SJSA1 (cell line): Measurements from ENCODE around the gene ATF5. TPM values are rescaled to one million over a fixed set of nuclear protein-coding genes. Genes with fewer than 3 reads are reported as not detected.
"Not testable (repeated sequence)": the region's sequence is repeated elsewhere in the genome, so short reads cannot be mapped to it uniquely, and the experiment has no call there.

ENCODE experiments used
- DNase-seq, 2 experiments: peaks; one replicate each; pipeline ENCODE4 v3.0.0-alpha.2; 2015 to 2020; ENCODE audit warnings: low spot score in 2 of 2, low read depth in 1 of 2
- H3K27ac ChIP-seq: fragments of 250-450 bp; sonication (Bioruptor Pico); 2 replicates; pipeline ENCODE4 v1.5.1; 2020; ENCODE audit warnings: mild to moderate bottlenecking, moderate library complexity
- H3K27me3 ChIP-seq: fragments of 250-450 bp; sonication (Bioruptor Pico); replicated peaks from 2 replicates; pipeline ENCODE4 v1.5.1; 2020; ENCODE audit warnings: mild to moderate bottlenecking, moderate library complexity
- H3K36me3 ChIP-seq: fragments of 250-450 bp; sonication (Bioruptor Pico); 2 replicates; pipeline ENCODE4 v1.5.1; 2020; ENCODE audit warnings: mild to moderate bottlenecking
- H3K4me1 ChIP-seq: fragments of 250-450 bp; sonication (Bioruptor Pico); replicated peaks from 2 replicates; pipeline ENCODE4 v1.6.1; 2021; ENCODE audit warnings: mild to moderate bottlenecking
- H3K4me3 ChIP-seq: fragments of 250-450 bp; sonication (Bioruptor Pico); 2 replicates; pipeline ENCODE4 v1.5.1; 2020; ENCODE audit warnings: mild to moderate bottlenecking
- H3K9me3 ChIP-seq: fragments of 250-450 bp; sonication (Bioruptor Pico); replicated peaks from 2 replicates; pipeline ENCODE4 v1.5.1; 2020; ENCODE audit warnings: mild to moderate bottlenecking
- total RNA-seq: library from RNA; depleted of rRNA; stranded (reverse); fragments of >200 nt; shearing (Covaris generic); gene quantifications from 2 replicates; pipeline ENCODE4 v1.2.3, GENCODE V29; 2014

ATF5 gene
- total RNA-seq, 1 experiment from 2014 or later: 14.8 TPM

GRCh38 chr19:49952906-49953305 is 23.9 kb downstream of the ATF5 start:
- H3K27ac ChIP-seq: no peak overlapping the region
- H3K4me1 ChIP-seq: peaks cover 6% of the 10 kb centered on the region; the same call in 1 of the 2 replicates
- H3K9me3 ChIP-seq: no peaks in the 10 kb centered on the region
- H3K27me3 ChIP-seq: peaks cover 4% of the 10 kb centered on the region; the same call in 1 of the 2 replicates
- no peak overlapping the region for H3K4me3 ChIP-seq
- no peaks in the 10 kb centered on the region for H3K36me3 ChIP-seq
- no peak for DNase-seq

GRCh38 chr19:49953416-49953815 is 24.4 kb downstream of the ATF5 start:
- no peak overlapping the region for H3K4me3 ChIP-seq
- no peak for DNase-seq
- H3K27ac ChIP-seq: no peak overlapping the region
- peaks cover 6% of the 10 kb centered on the region; the same call in 1 of the 2 replicates for H3K4me1 ChIP-seq
- H3K9me3 ChIP-seq: no peaks in the 10 kb centered on the region
- H3K27me3 ChIP-seq: peaks cover 4% of the 10 kb centered on the region; the same call in 1 of the 2 replicates
- H3K36me3 ChIP-seq: no peaks in the 10 kb centered on the region

GRCh38 chr19:49954092-49954829 is 25.3 kb downstream of the ATF5 start:
- peaks cover 4% of the 10 kb centered on the region; the same call in 1 of the 2 replicates for H3K27me3 ChIP-seq
- no peak for DNase-seq
- no peaks in the 10 kb centered on the region for H3K36me3 ChIP-seq
- H3K27ac ChIP-seq: no peak overlapping the region
- H3K9me3 ChIP-seq: no peaks in the 10 kb centered on the region
- no peak overlapping the region for H3K4me3 ChIP-seq
- peaks cover 6% of the 10 kb centered on the region; the same call in 1 of the 2 replicates for H3K4me1 ChIP-seq

- Histone ChIP-seq H3K4me3 (no peak overlapping the region), H3K27me3 (peaks cover 4% of the 10 kb centered on the region; the same call in 1 of the 2 replicates), H3K9me3 (no peaks in the 10 kb centered on the region), H3K4me1 (peaks cover 6% of the 10 kb centered on the region; the same call in 1 of the 2 replicates), H3K36me3 (no peaks in the 10 kb centered on the region), H3K27ac (no peak overlapping the region)
- DNase-seq: peak in 1 of 2 experiments; percentile 15
Observed at GRCh38 chr19:49954933-49955332, 25.9 kb downstream of the ATF5 start.

GRCh38 chr19:49956115-49956495 is 27.1 kb downstream of the ATF5 start:
- H3K4me3 ChIP-seq: no peak overlapping the region
- no peak overlapping the region for H3K27ac ChIP-seq
- no peaks in the 10 kb centered on the region for H3K36me3 ChIP-seq
- peaks cover 6% of the 10 kb centered on the region; the same call in 1 of the 2 replicates for H3K4me1 ChIP-seq
- no peak for DNase-seq
- peaks cover 4% of the 10 kb centered on the region; the same call in 1 of the 2 replicates for H3K27me3 ChIP-seq
- no peaks in the 10 kb centered on the region for H3K9me3 ChIP-seq

GRCh38 chr19:49957262-49957915 is 28.4 kb downstream of the ATF5 start:
- H3K27ac ChIP-seq: no peak overlapping the region
- no peaks in the 10 kb centered on the region for H3K36me3 ChIP-seq
- H3K9me3 ChIP-seq: no peaks in the 10 kb centered on the region
- H3K27me3 ChIP-seq: peaks cover 4% of the 10 kb centered on the region; the same call in 1 of the 2 replicates
- peak in 1 of 2 experiments; percentile 59 for DNase-seq
- H3K4me3 ChIP-seq: no peak overlapping the region
- peaks cover 6% of the 10 kb centered on the region; the same call in 1 of the 2 replicates for H3K4me1 ChIP-seq

- H3K9me3 ChIP-seq, H3K27ac ChIP-seq, H3K4me1 ChIP-seq, H3K27me3 ChIP-seq, H3K4me3 ChIP-seq, H3K36me3 ChIP-seq, DNase-seq: not testable (repeated sequence)
Observed at GRCh38 chr19:49958144-49958543, 29.1 kb downstream of the ATF5 start.

GRCh38 chr19:49958596-49958995 is 29.6 kb downstream of the ATF5 start:
- DNase-seq, H3K27ac ChIP-seq, H3K27me3 ChIP-seq, H3K9me3 ChIP-seq, H3K4me1 ChIP-seq, H3K4me3 ChIP-seq, H3K36me3 ChIP-seq: not testable (repeated sequence)

- H3K4me3 ChIP-seq, DNase-seq: not testable (repeated sequence)
Observed at GRCh38 chr19:49959892-49960291, 30.9 kb downstream of the ATF5 start.

GRCh38 chr19:49960980-49961379 is 32.0 kb downstream of the ATF5 start, which contains the start of gene SIGLEC11:
SIGLEC11 (minus strand) TSS chr19:49961172; CDS start chr19:49961081, 91 bp downstream.
- H3K36me3 ChIP-seq, H3K4me3 ChIP-seq, H3K27me3 ChIP-seq, H3K9me3 ChIP-seq, H3K27ac ChIP-seq, H3K4me1 ChIP-seq, DNase-seq: not testable (repeated sequence)

More at GRCh38 chr19:49959892-49960291, 30.9 kb downstream of the ATF5 start:
- not testable (repeated sequence) for H3K27ac ChIP-seq, H3K27me3 ChIP-seq, H3K36me3 ChIP-seq, H3K4me1 ChIP-seq, H3K9me3 ChIP-seq

- Histone ChIP-seq H3K4me3 (no peak overlapping the region), H3K36me3 (no peaks in the 10 kb centered on the region), H3K9me3 (no peaks in the 10 kb centered on the region), H3K4me1 (no peaks in the 10 kb centered on the region), H3K27me3 (0 out of 2 replicates have a peak, but pooled peaks cover 6% of the 10 kb centered on the region), H3K27ac (no peak overlapping the region)
- no peak for DNase-seq
Observed at GRCh38 chr19:49968279-49968922, 39.4 kb downstream of the ATF5 start.

- not testable (repeated sequence) for H3K4me3 ChIP-seq, H3K27ac ChIP-seq, DNase-seq, H3K9me3 ChIP-seq, H3K36me3 ChIP-seq, H3K4me1 ChIP-seq, H3K27me3 ChIP-seq
Observed at GRCh38 chr19:49969355-49969754, 40.4 kb downstream of the ATF5 start.

- DNase-seq: no peak
- Histone ChIP-seq H3K4me1 (no peaks in the 10 kb centered on the region), H3K27ac (no peak overlapping the region)
Observed at GRCh38 chr19:49971991-49972411, 43.0 kb downstream of the ATF5 start.

More at GRCh38 chr19:49971991-49972411, 43.0 kb downstream of the ATF5 start:
- H3K4me3 ChIP-seq: no peak overlapping the region
- 0 out of 2 replicates have a peak, but pooled peaks cover 6% of the 10 kb centered on the region for H3K27me3 ChIP-seq
- no peaks in the 10 kb centered on the region; the same call in 1 of the 2 replicates for H3K36me3 ChIP-seq
- no peaks in the 10 kb centered on the region for H3K9me3 ChIP-seq
